ENCODE data around the gene PADI6. TPM values are rescaled to one million over a fixed set of nuclear protein-coding genes. Genes with fewer than 3 reads are reported as not detected.

PADI6 gene
- total and polyA plus RNA-seq, 9 of the 15 experiments (the other 6 are each of a cell fraction or from before 2014, with no cell fraction given) = not detected

GRCh38 chr1:17360272-17360956, 11.6 kb upstream of the PADI6 start:
- in situ Hi-C loops (cut with MboI) = no loop called here
- FAIRE-seq (peak; percentile 75), ATAC-seq (peak; percentile 75)
- TF ChIP-seq, protein P1, sequence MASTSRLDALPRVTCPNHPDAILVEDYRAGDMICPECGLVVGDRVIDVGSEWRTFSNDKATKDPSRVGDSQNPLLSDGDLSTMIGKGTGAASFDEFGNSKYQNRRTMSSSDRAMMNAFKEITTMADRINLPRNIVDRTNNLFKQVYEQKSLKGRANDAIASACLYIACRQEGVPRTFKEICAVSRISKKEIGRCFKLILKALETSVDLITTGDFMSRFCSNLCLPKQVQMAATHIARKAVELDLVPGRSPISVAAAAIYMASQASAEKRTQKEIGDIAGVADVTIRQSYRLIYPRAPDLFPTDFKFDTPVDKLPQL (IDR thresholded peaks at IDR 0.05; ENCODE audit: extremely low read depth, insufficient read length) = no peak
- TF ChIP-seq ADNP (tag; IDR thresholded peaks at IDR 0.05) = no peak
- no peak for TF ChIP-seq SNRNP70 (optimal IDR thresholded peaks at IDR 0.05; ENCODE audit: low read depth, low read length)
- TF ChIP-seq RBBP5 (IDR thresholded peaks at IDR 0.05; ENCODE audit: borderline replicate concordance, insufficient read depth, low read length, poor library complexity, severe bottlenecking) = no peak
- peak; percentile 100 for TF ChIP-seq GTF2A2 (tag; IDR thresholded peaks at IDR 0.05)
- TF ChIP-seq PTBP1 (IDR thresholded peaks at IDR 0.05; ENCODE audit: low read depth, low read length) = no peak
- TF ChIP-seq ZNF146 (CRISPR knock-in tag; IDR thresholded peaks at IDR 0.05; ENCODE audit: unreplicated experiment) = no peak
- TF ChIP-seq MAFF (IDR thresholded peaks at IDR 0.05; ENCODE audit: low read length) = peak; percentile 1; the same call in 1 of the 2 replicates
- no peak for TF ChIP-seq CHD1 (IDR thresholded peaks at IDR 0.05; ENCODE audit: low read length)
- TF ChIP-seq ZNF551 (CRISPR knock-in tag; IDR thresholded peaks at IDR 0.05) = no peak
- TF ChIP-seq CBFA2T2 (conservative IDR thresholded peaks at IDR 0.05) = peak; percentile 95
- no peak for TF ChIP-seq HMGN3 (IDR thresholded peaks at IDR 0.05; ENCODE audit: borderline replicate concordance, extremely low read depth, insufficient read length, low read depth, low read length)
- TF ChIP-seq TGIF2 (CRISPR knock-in tag; IDR thresholded peaks at IDR 0.05) = no peak
- peak; percentile 93; the same call in 1 of the 2 replicates for TF ChIP-seq ZBTB26 (CRISPR knock-in tag; IDR thresholded peaks at IDR 0.05)
- no peak for TF ChIP-seq ZNF511 (CRISPR knock-in tag; IDR thresholded peaks at IDR 0.05)
- TF ChIP-seq KDM1A (IDR thresholded peaks at IDR 0.05) = peak; percentile 24 to 57; a peak in 1 of 4 replicates
- TF ChIP-seq HOXB6 (CRISPR knock-in tag; IDR thresholded peaks at IDR 0.05; ENCODE audit: borderline replicate concordance) = peak; percentile 90; the same call in 1 of the 2 replicates
- TF ChIP-seq NCOA2 (IDR thresholded peaks at IDR 0.05; ENCODE audit: partially characterized antibody in 2 of 2) = no peak

More at GRCh38 chr1:17360272-17360956, 11.6 kb upstream of the PADI6 start:
- CTCF ChIA-PET (ENCODE audit: low intra/inter-chr PET ratio) = no interaction called here
- Histone ChIP-seq H3K4me2 (ENCODE audit: insufficient read depth, low read length) (0 out of 2 replicates have a peak overlapping the region, but pooled peaks have one; percentile 40), H3K27ac (ENCODE audit: extremely low read depth, low read depth, low read length) (peak overlapping the region; percentile 62; the same call in 1 of the 3 replicates), H3K4me1 (replicated peaks in 1 of 2; ENCODE audit: control insufficient read depth in 2 of 2, insufficient read depth in 2 of 2, low read length in 2 of 2) (peaks cover 16 to 20% of the 10 kb centered on the region in 2 experiments; a peak in 4 of 5 replicates), H3K36me3 (ENCODE audit: control insufficient read depth, insufficient read depth, low read length) (no peaks in the 10 kb centered on the region), H3K4me3 (no peak overlapping the region), H3K9ac (ENCODE audit: insufficient read depth in 1 of 2, low read depth in 2 of 2, low read length in 2 of 2) (no peak overlapping the region), H3K27me3 (ENCODE audit: control insufficient read depth in 2 of 2, insufficient read depth in 2 of 2, low read length in 2 of 2) (peaks cover 2 to 21% of the 10 kb centered on the region in 2 experiments; a peak in 3 of 5 replicates), H3K79me2 (ENCODE audit: control insufficient read depth, insufficient read depth, low read length) (no peaks in the 10 kb centered on the region), H3K9me1 (ENCODE audit: control insufficient read depth, insufficient read depth, low read length) (no peaks in the 10 kb centered on the region), H2AFZ (ENCODE audit: low read depth, low read length) (peak overlapping the region; percentile 78), H4K20me1 (replicated peaks; ENCODE audit: control insufficient read depth, insufficient read depth, low read length) (no peaks in the 10 kb centered on the region), H3K9me3 (replicated peaks; ENCODE audit: control insufficient read depth, insufficient read depth, low read depth, low read length) (no peaks in the 10 kb centered on the region)
- POLR2A ChIA-PET = no interaction called here
- peak; percentile 52 to 81 (median 66) for DNase-seq (ENCODE audit: extremely low read depth in 1 of 4, low spot score in 3 of 4)
- BruUV-seq (replicated peaks) = no TSS peak
- intact Hi-C loops (cut with micrococcal nuclease) = no loop called here
- WGBS (ENCODE audit: insufficient coverage, low coverage, missing lambda C conversion rate) = 57% methylated on average over 10 of the region's 11 CpGs
